ENCODE results near the gene CREM.
"Not testable (repeated sequence)": the region's sequence is repeated elsewhere in the genome, so short reads cannot be mapped to it uniquely, and the experiment has no call there.

CREM gene

DNA sequence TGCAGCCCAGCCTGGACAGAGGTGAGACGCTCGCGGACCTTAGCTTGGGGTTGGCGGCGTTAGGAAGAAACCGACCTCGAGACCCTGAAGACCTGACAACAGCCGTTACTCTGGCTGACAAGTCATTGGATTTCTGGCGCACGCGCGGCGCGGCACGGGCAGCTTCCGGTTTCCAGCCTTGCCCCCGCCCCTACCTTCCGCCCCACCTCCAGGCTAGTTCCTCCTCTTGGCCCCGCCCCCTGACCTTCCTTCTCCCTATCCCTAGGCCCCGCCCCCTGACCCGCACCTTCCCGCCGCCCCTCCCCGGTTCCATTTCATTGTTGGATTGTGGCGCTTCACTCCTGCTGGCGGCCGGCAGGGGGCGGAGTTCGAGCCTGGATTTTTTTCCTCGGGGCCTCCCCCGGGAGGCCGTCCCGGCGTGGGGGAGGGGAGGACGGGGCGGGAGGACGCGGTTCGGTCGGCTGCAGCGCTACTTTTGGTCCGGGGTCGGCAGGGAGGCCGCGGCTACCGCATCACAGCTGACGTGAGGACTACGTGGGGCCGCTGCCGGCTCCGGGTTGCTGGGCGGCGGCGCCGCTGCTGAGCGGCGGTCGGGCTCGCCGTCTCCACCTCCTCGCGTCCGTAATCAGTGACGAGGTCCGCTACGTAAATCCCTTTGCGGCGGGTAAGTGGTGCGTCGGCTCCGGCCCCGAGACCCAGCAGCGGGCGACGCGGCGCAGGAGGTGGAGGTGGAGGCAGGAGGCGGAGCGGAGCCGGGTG, at the start of gene CREM:
CREM (plus strand) TSS at position 317 of the 759 bp plus-strand sequence. CDS start 10,990 bp downstream, outside the sequence.
- peak within 1 kb of the TSS; percentile 77 for H3K4me3 ChIP-seq (ENCODE audit: low read depth, low read length)

DNA sequence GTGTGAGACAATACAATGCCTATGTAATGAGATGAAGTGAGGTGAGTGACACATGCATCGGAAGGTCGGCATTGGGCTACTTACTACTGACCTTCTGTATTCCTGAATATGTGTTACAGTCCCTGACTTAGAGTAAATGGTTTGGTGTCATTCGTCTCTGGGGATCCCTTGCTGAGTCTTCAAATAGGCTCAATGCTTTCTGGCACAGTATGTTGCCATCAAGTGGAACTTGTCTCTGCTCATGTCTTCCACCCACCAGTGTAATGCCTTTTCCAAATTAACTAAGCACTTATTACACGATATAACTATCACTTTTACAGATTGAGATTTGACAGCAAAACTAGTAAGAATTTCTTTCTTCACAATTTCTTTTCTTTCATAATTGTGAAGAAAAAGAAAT, 47.4 kb upstream of the CREM start:
- no peak overlapping the region for H3K4me3 ChIP-seq (ENCODE audit: low read depth, low read length)

DNA sequence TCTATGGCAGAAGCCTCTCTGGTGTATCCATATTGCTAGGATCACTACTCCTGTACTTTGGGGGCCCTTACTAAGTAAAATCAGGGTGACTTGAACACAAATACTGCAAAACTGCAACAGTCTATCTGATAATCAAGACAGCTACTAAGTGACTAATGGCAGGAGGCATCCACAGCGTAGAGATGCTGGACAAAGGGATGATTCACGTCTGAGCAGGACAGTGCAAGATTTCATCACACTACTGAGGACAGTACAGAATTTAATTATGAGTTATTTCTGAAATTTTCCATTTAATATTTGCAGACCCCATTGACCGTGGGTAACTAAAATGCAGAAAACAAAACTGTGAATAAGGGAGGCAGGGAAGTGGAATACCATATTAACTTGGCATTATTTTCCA, 46.9 kb upstream of the CREM start:
- no peak overlapping the region for H3K4me3 ChIP-seq (ENCODE audit: low read depth, low read length)

DNA sequence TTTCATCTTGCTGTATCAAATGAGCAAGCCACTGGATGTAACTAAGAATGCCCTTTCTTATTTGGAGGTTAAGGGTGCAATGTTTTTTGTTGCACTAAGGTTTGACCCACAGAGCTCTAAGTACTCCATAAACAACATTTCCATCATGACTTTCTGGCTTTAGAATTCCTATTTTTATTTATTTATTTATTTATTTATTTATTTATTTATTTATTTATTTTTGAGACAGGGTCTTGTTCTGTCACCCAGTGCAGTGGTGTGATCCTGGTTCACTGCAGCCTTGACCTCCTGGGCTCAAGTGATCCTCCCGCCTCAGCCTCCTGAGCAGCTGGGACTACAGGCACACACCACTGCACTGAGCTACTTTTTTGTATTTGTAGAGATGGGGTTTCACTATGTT, 46.4 kb upstream of the CREM start:
- H3K4me3 ChIP-seq (ENCODE audit: low read depth, low read length): not testable (repeated sequence)

DNA sequence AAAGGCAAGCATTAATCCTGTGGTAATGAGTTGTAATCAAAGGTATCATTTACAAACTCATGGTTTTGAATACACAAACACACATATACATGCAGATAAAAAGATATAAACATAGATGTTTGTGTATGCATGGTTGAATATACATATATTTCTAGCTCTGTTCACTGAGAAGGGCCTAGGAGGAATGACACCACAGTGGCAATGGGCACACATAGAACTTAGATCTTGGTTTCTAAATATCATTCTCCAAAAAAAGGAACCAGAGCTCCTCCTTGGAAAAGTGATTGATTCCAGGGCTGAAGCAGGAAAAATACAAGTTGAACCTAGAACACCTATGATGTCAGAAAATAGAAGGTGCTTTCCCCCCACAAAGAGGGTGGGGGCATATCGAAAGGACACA, 43.4 kb upstream of the CREM start:
- no peak overlapping the region for H3K4me3 ChIP-seq (ENCODE audit: low read depth, low read length)

DNA sequence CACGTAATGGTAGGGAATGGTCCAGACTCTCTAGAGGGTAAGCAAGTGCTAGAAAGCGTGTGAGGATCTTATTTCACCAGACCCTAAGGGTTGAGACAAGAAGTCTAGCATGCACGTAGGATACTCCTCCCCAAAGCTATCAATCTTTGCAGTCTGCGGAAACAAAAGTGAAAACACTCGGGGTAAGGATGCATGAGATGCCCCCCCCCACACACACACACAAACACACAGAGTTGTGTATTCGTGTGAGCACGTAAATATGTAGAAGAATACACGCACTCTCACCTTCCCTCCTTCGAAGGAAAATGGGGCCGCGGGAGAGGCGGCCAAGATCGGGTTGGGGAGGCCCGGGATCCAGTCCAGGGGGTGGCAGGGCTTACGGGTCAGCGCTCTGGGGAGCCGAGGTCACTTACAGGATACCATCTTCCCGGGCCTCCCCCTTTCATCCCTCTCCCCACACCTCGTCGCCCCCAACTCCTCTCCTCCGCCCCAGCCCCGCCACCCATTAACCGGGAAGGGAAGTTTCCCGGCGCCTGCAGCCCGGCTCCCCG, 37.0 kb upstream of the CREM start:
- H3K4me3 ChIP-seq (ENCODE audit: low read depth, low read length): peak overlapping the region; percentile 85

DNA sequence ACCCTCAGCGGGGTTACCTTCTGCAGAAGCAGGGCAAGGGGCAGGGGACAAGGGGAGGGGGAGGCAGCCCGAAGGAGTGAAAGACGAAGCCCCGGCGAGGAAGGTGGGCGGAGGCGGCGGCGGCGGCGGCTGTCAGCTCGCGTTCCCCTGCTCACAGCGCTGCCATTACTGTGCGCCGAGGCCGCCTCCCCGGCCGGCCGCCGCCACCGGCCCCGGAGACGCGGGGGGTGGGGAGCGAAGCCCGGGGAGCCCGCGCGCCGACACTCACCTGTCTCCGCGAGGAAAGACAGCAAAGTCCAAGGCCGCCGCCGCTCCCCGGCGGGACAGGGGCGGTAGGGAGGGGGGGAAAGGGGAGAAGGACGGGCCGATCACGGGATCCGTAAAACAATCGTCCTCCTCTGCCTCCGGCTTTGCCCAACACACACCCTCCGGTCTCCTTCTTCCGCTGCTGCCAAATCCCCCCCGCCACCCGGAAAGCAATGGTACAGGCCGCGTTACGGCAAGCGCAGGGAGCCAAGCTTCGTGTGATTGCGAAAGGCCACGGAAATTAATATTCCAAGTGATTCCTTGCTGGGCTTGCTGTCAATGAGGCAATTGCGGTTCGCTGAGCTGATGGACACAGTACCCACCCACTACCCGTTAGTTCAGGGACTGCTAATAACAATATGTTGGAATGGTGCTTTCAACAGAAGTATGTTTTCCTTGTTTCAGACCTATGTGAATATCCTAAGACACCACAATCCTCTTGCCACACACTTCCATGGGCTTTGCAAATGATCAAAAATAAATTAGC, 36.3 kb upstream of the CREM start, which contains the start of gene CUL2:
CUL2 (minus strand) TSS at position 180 of the 793 bp plus-strand sequence. CDS start 19,024 bp downstream, outside the sequence.
- H3K4me3 ChIP-seq (ENCODE audit: low read depth, low read length): peak within 1 kb of the TSS; percentile 85

DNA sequence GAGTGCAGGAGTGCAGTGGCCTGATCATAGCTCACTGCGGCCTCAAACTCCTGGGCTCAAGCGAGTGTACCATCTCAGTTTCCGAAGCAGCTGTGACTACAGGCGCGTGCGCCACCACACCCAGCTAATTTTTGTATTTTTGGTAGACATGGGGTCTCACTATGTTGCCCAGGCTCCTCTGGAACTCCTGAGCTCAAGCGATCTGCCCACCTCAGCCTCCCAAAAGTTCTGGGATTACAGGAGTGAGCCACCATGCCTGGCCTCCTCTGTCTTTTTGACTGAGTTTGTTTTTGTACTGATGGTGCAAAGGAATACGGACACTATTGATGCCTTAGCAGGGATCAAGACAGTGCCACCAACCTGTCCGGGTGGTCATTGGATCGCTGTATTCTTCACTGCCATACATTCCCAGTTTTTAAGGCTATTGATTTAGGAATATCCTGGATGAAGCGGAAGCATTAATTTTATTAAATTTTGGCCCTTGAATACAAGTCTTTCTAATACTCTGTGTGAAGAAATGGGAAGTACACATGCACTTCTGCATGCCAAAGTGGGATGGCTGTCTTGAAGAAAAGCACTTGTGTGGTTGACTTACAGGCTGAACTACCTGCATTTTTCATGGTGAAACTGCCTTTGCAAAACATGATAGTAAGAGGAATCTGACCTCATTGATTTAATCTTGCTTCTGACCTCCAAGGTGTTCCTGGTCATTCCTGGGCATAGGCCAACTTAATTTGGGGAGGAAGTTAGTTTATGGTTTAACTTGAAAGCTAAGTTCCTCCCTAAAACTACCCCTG, 34.5 kb upstream of the CREM start:
- H3K4me3 ChIP-seq (ENCODE audit: low read depth, low read length): no peak overlapping the region

DNA sequence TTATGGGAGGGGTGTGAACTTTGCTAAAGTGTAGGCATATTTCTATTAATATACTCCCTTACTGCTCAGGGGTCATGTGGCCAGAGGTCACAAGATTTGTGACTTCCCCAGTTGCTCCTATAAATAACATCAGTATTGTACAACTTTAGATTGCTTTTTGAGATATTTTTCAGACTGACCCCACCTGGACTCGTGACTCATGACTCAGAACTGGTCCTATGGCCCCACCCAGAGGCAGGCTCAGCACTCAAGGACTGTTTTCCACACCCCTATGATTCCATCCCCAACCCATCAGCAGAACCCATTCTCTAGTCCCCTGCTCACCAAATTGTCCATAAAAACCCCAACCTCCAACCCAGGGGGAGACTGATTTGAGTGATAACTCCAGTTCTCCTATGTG, 33.8 kb upstream of the CREM start:
- H3K4me3 ChIP-seq (ENCODE audit: low read depth, low read length): no peak overlapping the region

DNA sequence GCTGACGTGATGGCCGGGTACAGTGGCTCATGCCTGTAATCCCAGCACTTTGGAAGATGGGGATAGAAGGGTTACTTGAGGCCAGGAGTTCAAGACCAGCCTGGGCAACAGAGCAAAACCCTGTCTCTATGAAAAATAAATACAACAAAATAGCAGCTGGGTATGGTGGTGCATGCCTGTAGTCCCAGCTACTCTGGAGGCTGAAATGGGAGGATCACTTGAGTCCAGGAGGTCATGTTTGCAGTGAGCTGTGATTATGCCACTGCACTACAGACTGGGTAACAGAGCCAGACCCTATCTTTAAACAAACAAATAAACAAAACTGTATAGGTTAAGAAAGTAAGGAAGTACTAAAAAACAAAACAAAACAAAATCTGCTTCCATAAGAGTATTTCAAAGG, 30.3 kb upstream of the CREM start:
- no peak overlapping the region for H3K4me3 ChIP-seq (ENCODE audit: low read depth, low read length)

DNA sequence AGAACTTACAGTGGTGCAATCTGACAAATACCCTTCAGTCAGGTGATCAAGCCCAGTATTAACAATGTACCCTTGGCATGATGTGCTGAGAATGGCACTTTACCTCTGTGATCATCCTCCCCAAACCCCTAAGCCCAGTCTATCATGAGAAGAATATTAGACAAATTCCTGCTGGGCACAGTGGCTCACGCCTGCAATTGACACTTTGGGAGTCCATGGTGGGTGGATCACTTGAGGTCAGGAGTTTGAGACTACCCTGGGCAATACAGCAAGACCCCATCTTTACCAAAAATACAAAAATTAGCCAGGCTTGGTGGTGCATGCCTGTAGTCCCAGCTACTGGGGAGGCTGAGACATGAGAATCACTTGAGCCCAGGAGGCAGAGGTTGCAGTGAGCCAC, 29.1 kb upstream of the CREM start:
- no peak overlapping the region for H3K4me3 ChIP-seq (ENCODE audit: low read depth, low read length)

DNA sequence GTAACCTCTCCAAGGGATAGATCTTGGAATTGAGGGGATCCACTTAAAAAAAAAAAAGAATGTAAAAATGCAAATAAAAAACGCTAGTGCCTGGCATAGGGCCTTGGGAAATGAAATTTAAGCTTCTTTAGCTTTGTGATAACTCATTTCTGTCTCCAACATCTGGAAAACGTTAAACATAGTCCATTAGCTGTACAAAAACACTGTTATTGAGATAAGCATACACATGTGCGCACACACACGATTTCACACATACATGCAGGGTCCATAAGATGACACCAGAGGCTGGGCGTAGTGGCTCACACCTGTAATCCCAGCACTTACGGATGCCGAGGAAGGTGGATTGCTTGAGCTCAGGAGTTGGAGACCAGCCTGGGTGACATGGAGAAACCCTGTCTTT, 22.8 kb upstream of the CREM start:
- no peak overlapping the region for H3K4me3 ChIP-seq (ENCODE audit: low read depth, low read length)

DNA sequence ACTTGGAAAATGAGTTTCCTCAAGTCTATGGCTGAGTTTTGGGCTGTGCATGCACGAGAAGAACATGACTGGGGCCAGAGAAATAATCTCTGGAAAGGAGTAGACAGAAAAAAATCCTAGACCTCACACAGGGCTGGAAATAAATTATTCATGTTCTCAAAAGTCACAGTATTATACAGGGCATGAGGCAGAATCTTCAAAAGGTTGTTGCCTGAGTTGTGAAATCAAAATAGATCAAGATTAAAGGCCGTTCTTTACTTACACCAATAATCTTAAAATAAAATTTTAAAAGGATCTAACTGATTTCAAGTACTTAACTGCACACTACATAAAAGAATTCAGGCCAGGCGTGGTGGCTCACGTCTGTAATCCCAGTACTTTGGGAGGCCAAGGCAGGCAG, 14.1 kb upstream of the CREM start:
- no peak overlapping the region for H3K4me3 ChIP-seq (ENCODE audit: low read depth, low read length)

DNA sequence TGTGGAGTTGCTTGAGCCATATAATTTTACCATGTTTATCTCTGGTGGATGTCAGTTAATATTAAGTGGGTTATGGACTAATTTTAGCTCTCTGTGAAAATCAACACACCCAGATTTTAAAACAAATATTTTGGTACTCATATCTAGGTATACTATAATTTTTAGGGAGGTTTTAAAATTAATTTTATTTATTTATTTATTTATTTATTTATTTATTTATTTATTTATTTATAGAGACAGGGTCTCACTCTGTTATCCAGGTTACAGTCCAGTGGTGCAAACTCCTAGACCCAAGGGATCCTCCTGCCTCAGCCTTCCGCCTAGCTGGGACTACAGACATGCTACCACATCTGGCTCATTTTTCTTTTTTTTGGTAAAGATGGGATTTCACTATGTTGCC, 7.3 kb upstream of the CREM start:
- no peak overlapping the region for H3K4me3 ChIP-seq (ENCODE audit: low read depth, low read length)

DNA sequence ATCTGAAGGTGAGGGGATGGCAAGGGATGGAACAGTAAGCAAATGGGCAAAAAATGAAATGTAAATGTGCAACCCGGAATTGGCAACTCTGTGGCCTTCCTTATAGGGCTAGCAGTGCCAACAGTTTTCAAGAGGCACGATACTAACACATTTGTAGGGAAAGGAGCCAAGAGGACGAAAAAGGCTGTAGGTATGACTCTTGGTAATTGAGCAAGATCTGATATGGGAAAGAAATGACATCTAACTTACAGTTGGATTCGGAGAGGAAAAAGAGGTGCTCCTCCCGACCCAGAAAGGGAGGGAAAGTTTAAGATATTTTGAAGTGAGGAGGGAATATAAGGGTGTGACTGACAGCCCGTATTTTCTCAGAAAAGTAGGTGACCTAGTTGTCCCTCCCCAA, 2.1 kb upstream of the CREM start:
- H3K4me3 ChIP-seq (ENCODE audit: low read depth, low read length): no peak overlapping the region

DNA sequence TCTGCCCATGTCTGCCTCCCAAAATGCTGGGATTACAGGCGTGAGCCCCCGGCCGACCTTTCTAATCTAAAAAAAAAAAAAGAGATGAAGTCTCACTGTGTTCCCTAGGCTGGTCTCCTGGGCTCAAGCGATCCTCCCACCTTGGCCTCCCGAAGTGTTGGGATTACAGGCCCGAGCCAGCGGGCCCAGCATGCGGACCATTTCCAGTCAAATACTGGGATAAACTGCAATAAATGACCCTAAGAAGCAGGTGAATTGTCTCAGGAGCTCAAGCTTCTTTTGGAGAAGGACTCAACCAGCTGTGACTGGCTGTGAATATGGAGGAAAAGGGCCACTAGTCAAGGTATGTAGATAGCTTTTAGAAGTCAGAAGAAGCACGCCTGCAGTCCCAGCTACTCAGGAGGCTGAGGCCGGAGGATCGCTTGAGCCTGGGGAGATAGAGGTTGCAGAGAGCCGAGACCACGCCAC, 550 bp upstream of the CREM start:
- H3K4me3 ChIP-seq (ENCODE audit: low read depth, low read length): peak overlapping the region; percentile 42

DNA sequence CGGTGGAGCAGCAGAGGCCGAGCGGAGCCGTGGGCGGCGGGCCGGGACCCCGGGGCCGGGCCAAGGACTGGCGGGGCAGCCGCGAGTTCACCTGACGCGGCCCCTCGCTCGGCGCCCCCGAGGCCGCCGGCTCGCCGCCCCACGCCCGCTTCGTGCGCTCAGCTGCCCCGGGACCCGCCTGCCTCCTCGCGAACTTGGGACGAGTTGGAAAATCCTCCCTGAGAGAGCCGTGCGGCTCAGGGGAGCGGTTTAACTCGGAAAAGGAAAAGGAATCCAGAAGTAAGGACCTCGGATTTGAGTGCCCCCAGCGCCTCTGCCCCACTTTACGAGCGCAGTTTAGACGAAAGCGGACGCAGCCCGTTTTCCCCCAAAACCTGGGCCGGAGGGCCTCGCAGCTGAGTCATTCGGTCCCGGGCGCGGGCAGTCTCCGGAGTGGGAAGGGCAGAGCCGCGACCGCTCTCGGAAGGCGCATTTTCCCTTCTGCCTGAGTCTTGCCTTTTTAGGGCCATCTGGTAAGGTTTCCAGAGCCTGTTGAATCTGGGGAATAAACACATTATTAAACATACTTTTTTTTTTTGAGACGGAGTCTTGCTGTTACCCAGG, 744 bp downstream of the CREM start:
- H3K4me3 ChIP-seq (ENCODE audit: low read depth, low read length): peak overlapping the region; percentile 77

DNA sequence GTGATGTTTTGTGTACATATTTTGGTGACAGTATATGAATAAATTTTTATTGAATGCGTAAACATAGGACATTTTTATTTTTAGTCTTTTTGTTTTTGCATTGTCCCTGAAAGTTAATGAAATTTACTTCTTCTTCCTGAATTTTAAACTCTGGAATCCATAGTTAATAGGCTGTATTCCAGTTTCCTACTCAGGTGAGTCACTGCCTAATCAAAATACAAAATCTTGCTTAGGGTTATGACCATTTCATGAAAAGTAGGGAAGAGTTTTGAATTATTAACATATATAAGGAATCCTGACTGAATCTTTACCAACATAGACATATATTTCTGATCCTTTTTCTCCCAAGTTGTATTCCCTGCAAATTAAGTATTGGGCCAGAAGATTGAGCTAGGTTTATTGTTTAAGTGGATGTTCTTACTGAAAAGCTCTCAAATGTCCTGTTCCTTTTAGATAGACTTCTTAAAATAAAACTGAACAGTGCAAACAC, 2.6 kb downstream of the CREM start:
- H3K4me3 ChIP-seq (ENCODE audit: low read depth, low read length): no peak overlapping the region

DNA sequence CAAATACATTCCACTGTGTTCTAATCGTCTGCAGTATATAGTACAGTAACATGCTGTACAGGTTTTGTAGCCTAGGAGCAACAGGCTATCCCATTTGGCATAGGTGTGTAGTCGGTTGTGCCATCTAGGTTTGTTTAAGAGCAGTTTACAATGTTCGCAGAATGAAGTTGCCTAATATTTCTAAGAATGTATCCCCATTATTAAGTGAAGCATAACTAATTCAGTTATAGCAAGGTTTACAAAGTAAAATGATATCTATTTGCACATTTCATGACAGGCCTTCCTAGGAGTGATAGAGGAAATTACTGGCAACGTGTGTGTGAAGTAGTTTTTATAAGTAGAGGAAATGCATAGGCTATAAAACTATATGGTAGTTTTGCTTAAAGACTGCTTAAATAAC, 4.0 kb downstream of the CREM start:
- no peak overlapping the region for H3K4me3 ChIP-seq (ENCODE audit: low read depth, low read length)

DNA sequence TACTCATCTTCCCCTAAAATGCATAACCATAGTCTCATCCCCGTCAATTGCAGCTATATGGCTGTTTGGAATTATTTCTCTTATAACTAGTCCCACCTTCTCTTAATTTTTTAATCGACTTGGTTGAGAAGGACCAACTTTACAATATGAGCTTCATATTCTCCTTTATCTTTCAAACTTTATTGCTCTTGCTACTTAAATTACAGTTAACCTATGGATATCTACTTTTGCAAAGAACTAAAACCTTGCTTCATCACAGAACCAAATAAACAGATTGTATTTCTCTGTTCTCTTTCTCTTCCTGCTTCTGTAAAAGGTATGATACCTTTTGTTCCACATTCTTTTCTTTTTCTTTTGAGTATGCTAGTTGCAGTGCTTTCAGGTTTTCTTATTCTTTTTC, 6.1 kb downstream of the CREM start:
- H3K4me3 ChIP-seq (ENCODE audit: low read depth, low read length): no peak overlapping the region

All from iPS-11a (cell line).